IgD-negative memory B cell (primary cell): ENCODE results near the gene KAT7. TPM values are rescaled to one million over a fixed set of nuclear protein-coding genes. Genes with fewer than 3 reads are reported as not detected.
A peak's percentile ranks its signal among the peaks of the same experiment; 100 is the strongest.
"Not testable (repeated sequence)": the region's sequence is repeated elsewhere in the genome, so short reads cannot be mapped to it uniquely, and the experiment has no call there.

Experiments used
- H3K27ac Mint-ChIP-seq, 3 donors: one replicate each; pipeline ENCODE4 v1.8.0; 2020 to 2022; ENCODE audit warnings: mild to moderate bottlenecking in 3 of 3, mixed read lengths in 3 of 3, moderate library complexity in 1 of 3
- H3K27me3 Mint-ChIP-seq: one replicate; pipeline ENCODE4 v1.8.0; 2021; ENCODE audit warnings: mixed read lengths
- H3K36me3 Mint-ChIP-seq: one replicate; pipeline ENCODE4 v1.8.0; 2020; ENCODE audit warnings: mild to moderate bottlenecking, mixed read lengths
- H3K4me1 Mint-ChIP-seq, 3 donors: one replicate each; pipeline ENCODE4 v1.8.0; 2020 to 2022; ENCODE audit warnings: mixed read lengths in 3 of 3, mild to moderate bottlenecking in 1 of 3
- H3K4me3 Mint-ChIP-seq, 4 donors: one replicate each; pipeline ENCODE4 v1.8.0; 2020 to 2022; ENCODE audit warnings: mild to moderate bottlenecking in 4 of 4, mixed read lengths in 4 of 4, moderate library complexity in 3 of 4
- H3K9me3 Mint-ChIP-seq, 3 donors: one replicate each; pipeline ENCODE4 v1.8.0; 2020 to 2021; ENCODE audit warnings: mixed read lengths in 3 of 3, mild to moderate bottlenecking in 1 of 3
- polyA plus RNA-seq: library from polyadenylated mRNA; unstranded; fragments of 300-500 nt; fragmentation: Illumina TruSeq; gene quantifications from one replicate; pipeline ENCODE4 v1.2.3, GENCODE V29; 2021

The KAT7 gene
- polyA plus RNA-seq, 1 donor from 2014 or later: 48.6 TPM

- peaks cover 44 to 56% (median 45%) of the 10 kb centered on the region in 3 donors for H3K4me1 Mint-ChIP-seq
- peak overlapping the region in 2 of 3 donors; percentile 23 to 91 for H3K27ac Mint-ChIP-seq
- no peak overlapping the region for H3K4me3 Mint-ChIP-seq
These were observed 32.7 kb upstream of the KAT7 start for GRCh38 chr17:49755663-49756283.

DNA sequence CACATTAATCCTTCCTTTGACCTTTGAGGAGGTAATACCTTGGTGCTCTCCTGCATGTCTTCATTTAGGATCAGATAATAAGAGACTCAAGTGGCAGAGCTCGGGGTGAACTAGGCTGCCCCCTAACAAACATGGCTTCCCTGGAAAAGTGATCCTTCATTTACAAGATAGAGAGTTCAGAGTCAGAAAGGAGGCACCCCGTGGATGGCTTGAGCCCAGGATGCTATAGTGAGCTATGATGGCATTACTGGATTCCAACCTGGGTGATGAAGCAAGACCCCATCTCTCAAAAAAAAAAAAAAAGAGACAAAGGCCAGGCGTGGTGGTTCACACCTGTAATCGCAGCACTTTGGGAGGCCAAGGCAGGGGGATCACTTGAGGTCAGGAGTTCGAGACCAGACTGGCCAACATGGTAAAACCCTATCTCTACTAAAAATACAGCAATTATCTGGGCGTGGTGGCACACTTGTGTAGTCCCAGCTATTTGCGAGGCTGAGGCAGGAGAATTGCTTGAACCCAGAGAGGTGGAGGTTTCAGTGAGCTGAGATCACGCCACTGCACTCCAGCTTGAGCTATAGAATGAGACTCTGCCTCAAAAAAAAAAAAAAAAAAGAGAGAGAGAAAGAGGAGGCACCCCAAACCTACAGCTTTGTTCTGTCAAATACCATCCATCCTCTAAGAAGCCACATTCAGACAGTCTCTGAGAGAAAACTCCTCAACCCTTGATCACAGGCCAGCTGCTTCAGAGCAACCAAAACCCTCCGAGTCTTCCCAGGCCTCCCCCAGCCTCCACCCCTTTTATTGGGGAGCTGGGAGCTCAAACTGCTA is 31.9 kb upstream of the KAT7 start:
- H3K9me3 Mint-ChIP-seq: no peaks in the 10 kb centered on the region
- peaks cover 49 to 62% (median 50%) of the 10 kb centered on the region in 3 donors for H3K4me1 Mint-ChIP-seq
- no peaks in the 10 kb centered on the region for H3K27me3 Mint-ChIP-seq
- no peak overlapping the region for H3K4me3 Mint-ChIP-seq
- H3K27ac Mint-ChIP-seq: peak overlapping the region; percentile 23 to 91 (median 50)
- peaks cover 2% of the 10 kb centered on the region for H3K36me3 Mint-ChIP-seq

More at GRCh38 chr17:49755663-49756283, 32.7 kb upstream of the KAT7 start:
- H3K27me3 Mint-ChIP-seq: no peaks in the 10 kb centered on the region
- peaks cover 2% of the 10 kb centered on the region for H3K36me3 Mint-ChIP-seq
- H3K9me3 Mint-ChIP-seq: no peaks in the 10 kb centered on the region

DNA sequence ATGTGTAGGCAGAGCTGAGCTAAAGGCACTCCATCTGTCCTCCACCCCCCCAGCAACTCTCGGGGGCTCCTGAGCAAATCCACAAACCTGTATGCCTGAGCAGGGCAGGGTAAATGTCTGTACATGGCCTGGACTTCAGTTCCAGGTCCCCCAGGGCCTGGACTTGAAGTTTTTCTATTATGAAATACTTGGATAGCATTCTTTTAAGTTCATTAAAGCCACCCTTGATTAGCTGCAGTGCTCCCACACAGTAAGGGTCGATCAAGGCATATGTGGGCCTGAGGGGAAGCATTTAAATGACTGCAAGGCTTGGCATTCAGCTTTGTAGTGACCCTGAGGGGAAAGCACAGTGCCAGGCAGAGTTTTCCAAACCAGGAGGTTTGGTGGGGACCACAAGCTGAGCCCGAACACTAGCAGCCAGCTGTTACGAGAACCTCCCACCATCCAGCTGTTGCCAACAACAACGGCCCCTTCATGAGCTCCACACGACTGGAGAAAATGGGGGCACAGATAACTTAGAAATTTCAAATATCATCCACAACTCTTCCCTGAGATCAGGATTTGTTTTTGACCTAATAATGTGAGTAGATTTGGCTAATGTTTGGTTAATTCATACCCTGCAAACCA is 31.2 kb upstream of the KAT7 start:
- peak overlapping the region in 1 of 3 donors; percentile 48 for H3K27ac Mint-ChIP-seq
- H3K4me1 Mint-ChIP-seq: peaks cover 54 to 66% (median 55%) of the 10 kb centered on the region in 3 donors
- H3K36me3 Mint-ChIP-seq: peaks cover 2% of the 10 kb centered on the region
- H3K4me3 Mint-ChIP-seq: no peak overlapping the region
- H3K27me3 Mint-ChIP-seq: no peaks in the 10 kb centered on the region
- no peaks in the 10 kb centered on the region for H3K9me3 Mint-ChIP-seq

GRCh38 chr17:49758464-49759010 is 29.9 kb upstream of the KAT7 start:
- Mint-ChIP-seq H3K4me1 (peaks cover 44 to 65% (median 47%) of the 10 kb centered on the region in 3 donors), H3K27ac (peak overlapping the region in 1 of 3 donors; percentile 16), H3K4me3 (peak overlapping the region in 3 of 4 donors; percentile 18 to 53 (median 26))
- H3K36me3 Mint-ChIP-seq, H3K27me3 Mint-ChIP-seq, H3K9me3 Mint-ChIP-seq: not testable (repeated sequence)

GRCh38 chr17:49759203-49759602 is 29.3 kb upstream of the KAT7 start:
- Mint-ChIP-seq H3K36me3 (peaks cover 2% of the 10 kb centered on the region), H3K9me3 (no peaks in the 10 kb centered on the region), H3K27me3 (no peaks in the 10 kb centered on the region), H3K27ac (peak overlapping the region in 2 of 3 donors; percentile 16 to 64), H3K4me1 (peaks cover 41 to 61% (median 48%) of the 10 kb centered on the region in 3 donors), H3K4me3 (peak overlapping the region in 2 of 4 donors; percentile 18 to 53)

- Mint-ChIP-seq H3K4me1 (peaks cover 44 to 63% (median 55%) of the 10 kb centered on the region in 3 donors), H3K36me3 (peaks cover 2% of the 10 kb centered on the region), H3K9me3 (no peaks in the 10 kb centered on the region), H3K27me3 (no peaks in the 10 kb centered on the region), H3K27ac (peak overlapping the region in 2 of 3 donors; percentile 16 to 46), H3K4me3 (peak overlapping the region in 3 of 4 donors; percentile 12 to 68 (median 53))
These were observed 28.2 kb upstream of the KAT7 start for GRCh38 chr17:49760296-49760695.

- Mint-ChIP-seq H3K9me3 (no peaks in the 10 kb centered on the region), H3K4me3 (peak overlapping the region; percentile 48 to 97 (median 50)), H3K36me3 (peaks cover 2% of the 10 kb centered on the region), H3K27ac (peak overlapping the region; percentile 21 to 76 (median 46)), H3K4me1 (peaks cover 44 to 57% (median 55%) of the 10 kb centered on the region in 3 donors), H3K27me3 (no peaks in the 10 kb centered on the region)
These were observed 27.4 kb upstream of the KAT7 start for GRCh38 chr17:49760932-49761558.

DNA sequence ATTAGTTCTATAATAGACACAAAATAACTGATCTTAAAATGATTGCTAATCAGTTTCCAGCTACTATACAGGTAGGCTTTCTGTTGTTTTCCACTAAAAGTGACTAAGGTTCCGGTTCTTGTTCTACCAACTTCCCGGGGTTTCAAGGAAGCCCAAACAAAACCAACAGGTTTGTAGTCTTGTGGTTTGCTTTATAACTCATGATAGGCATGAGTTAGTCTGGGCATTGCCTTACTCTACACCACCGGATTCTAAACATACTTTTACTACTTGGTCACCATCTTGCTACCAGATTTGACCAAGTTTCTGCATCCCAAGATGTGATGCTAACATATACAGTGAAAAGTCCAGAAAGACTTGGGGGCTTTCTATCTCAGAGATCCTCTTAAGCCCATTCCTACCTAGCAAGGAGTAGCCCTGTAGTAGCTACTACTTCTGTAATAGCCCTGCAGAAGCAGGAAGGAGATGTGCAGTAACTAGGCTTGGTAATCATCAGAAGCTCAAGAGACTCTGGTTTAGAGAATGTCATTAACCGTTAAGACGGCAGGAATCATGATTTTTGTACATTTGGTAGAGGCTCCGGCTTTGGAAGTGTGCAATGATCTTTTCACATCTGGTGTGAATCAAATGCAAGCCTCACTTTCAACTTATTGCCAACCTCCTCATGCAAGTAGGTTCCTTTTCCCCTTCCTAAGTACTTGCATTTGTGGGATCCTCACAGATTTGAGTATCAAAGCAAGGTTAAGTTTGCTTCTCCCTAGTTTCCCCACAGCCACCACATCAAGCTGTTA is 26.1 kb upstream of the KAT7 start:
- Mint-ChIP-seq H3K4me3 (peak overlapping the region; percentile 53 to 98 (median 94)), H3K9me3 (no peaks in the 10 kb centered on the region), H3K27ac (peak overlapping the region; percentile 62 to 76 (median 76)), H3K36me3 (no peaks in the 10 kb centered on the region), H3K27me3 (no peaks in the 10 kb centered on the region), H3K4me1 (peaks cover 41 to 53% (median 52%) of the 10 kb centered on the region in 3 donors)

GRCh38 chr17:49763735-49764558 is 24.5 kb upstream of the KAT7 start, which contains the start of gene FAM117A:
FAM117A (minus strand) TSS chr17:49764131; CDS start chr17:49764087, 44 bp downstream.
- H3K36me3 Mint-ChIP-seq: no peaks in the 10 kb centered on the region
- peaks cover 0 to 2% (median 0%) of the 10 kb centered on the region in 3 donors for H3K9me3 Mint-ChIP-seq
- H3K27ac Mint-ChIP-seq: peak within 1 kb of the TSS; percentile 76 to 95 (median 91)
- H3K4me3 Mint-ChIP-seq: peak within 1 kb of the TSS; percentile 53 to 98 (median 94)
- H3K27me3 Mint-ChIP-seq: no peaks in the 10 kb centered on the region
- H3K4me1 Mint-ChIP-seq: peaks cover 35 to 47% (median 44%) of the 10 kb centered on the region in 3 donors

DNA sequence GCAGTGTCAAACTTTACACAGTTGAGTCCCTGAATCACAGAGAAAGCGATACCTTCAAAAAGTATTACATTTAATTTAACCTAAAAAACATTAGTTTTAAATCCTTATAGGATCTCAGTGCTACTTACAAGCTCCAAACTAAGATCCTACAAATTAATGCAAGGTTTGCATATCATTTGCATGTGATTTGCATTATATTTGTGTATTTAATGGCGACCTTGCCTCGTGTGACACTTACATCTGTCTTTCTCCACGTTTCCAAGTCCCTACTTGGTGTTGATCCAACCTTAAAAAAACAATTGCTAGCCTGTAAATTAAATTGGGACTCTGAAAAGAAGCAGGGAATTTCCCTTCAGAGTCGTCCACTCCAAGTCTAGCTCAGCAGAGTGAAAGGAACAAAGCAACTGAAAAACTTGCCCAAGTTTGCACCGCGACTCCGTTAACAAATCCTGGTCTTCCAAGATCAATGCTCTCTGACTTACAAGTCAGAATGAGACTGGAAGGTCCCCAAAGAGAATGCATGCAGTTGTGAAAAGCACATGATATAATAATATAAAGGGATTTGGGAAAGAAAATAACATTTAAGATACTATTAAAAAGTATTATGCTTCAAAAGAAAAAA is 23.8 kb upstream of the KAT7 start:
- H3K27ac Mint-ChIP-seq: peak overlapping the region; percentile 70 to 95 (median 91)
- peak overlapping the region; percentile 53 to 96 (median 88) for H3K4me3 Mint-ChIP-seq
- H3K9me3 Mint-ChIP-seq: peaks cover 0 to 2% (median 0%) of the 10 kb centered on the region in 3 donors
- H3K4me1 Mint-ChIP-seq: peaks cover 31 to 41% (median 37%) of the 10 kb centered on the region in 3 donors
- no peaks in the 10 kb centered on the region for H3K36me3 Mint-ChIP-seq
- no peaks in the 10 kb centered on the region for H3K27me3 Mint-ChIP-seq

- Mint-ChIP-seq H3K27ac (no peak overlapping the region), H3K27me3 (no peaks in the 10 kb centered on the region), H3K9me3 (peaks cover 0 to 2% (median 0%) of the 10 kb centered on the region in 3 donors), H3K4me1 (peaks cover 11 to 19% (median 19%) of the 10 kb centered on the region in 3 donors), H3K4me3 (no peak overlapping the region), H3K36me3 (no peaks in the 10 kb centered on the region)
These were observed 21.5 kb upstream of the KAT7 start for GRCh38 chr17:49766918-49767530.

DNA sequence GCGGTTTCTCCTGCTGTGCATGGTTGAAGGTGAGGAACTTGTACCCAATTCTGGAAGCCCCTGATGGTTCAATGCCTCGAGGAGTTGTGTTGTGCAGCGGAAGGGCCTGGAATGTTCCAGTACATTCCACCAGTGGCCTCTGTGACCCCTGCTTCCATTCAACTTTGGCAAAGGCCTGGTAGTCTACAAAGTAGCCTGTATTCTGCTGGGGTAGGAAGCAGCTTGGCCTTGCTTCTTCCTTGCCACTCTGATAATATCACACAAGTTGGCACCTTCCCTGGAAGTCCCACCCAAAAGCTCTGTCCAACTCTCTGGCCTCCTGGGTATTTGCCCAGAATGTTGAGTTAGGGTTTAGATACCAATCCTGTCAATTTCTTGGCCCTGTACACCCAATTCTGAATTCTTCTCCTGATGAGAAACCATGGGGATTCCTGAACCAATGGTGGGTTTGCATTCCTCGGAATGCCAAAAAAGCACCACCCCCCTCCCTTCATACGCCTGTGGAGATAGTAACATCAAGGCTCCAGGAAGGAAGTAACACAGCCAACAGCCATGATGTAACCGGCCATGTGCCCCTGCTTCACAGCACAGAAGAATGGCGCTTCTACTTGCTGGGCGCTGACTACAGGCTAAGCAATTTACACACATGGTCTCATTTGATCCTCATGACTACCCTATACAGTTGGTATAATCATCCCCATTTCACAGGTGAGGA is 12.8 kb upstream of the KAT7 start:
- Mint-ChIP-seq H3K27me3 (peaks cover 3% of the 10 kb centered on the region), H3K4me3 (no peak overlapping the region), H3K36me3 (no peaks in the 10 kb centered on the region), H3K27ac (peak overlapping the region in 1 of 3 donors; percentile 21), H3K4me1 (peaks cover 0 to 5% (median 5%) of the 10 kb centered on the region in 3 donors), H3K9me3 (no peaks in the 10 kb centered on the region)
